Measurements from ENCODE around the gene SPRED2. TPM values are rescaled to one million over a fixed set of nuclear protein-coding genes. Genes with fewer than 3 reads are reported as not detected.
"Not testable (repeated sequence)": the region's sequence is repeated elsewhere in the genome, so short reads cannot be mapped to it uniquely, and the experiment has no call there.

SPRED2 gene
- total RNA-seq, 1 experiment from 2014 or later = 33.3 TPM

- CTCF ChIA-PET = no interaction called here
- Mint-ChIP-seq H3K9me3 (ENCODE audit: low read depth, unreplicated experiment) (no peaks in the 10 kb centered on the region), H3K27me3 (ENCODE audit: unreplicated experiment) (no peaks in the 10 kb centered on the region), H3K4me1 (ENCODE audit: low read depth, unreplicated experiment) (peaks cover 21% of the 10 kb centered on the region), H3K27ac (ENCODE audit: unreplicated experiment) (no peak overlapping the region), H3K4me3 (ENCODE audit: low read depth, unreplicated experiment) (no peak overlapping the region), H3K36me3 (ENCODE audit: insufficient read depth, unreplicated experiment) (peaks cover 20% of the 10 kb centered on the region)
- no peak for TF ChIP-seq CTCF (IDR thresholded peaks at IDR 0.05; ENCODE audit: unreplicated experiment)
- DNase-seq = no peak
- BruUV-seq (replicated peaks) = no TSS peak
- intact Hi-C loops (cut with micrococcal nuclease; ENCODE audit: unreplicated experiment) = no loop called here
These were observed 114.6 kb downstream of the SPRED2 start for GRCh38 chr2:65317841-65318240.

GRCh38 chr2:65317351-65317750 is 115.0 kb downstream of the SPRED2 start:
- DNase-seq; intact Hi-C loops (cut with micrococcal nuclease; ENCODE audit: unreplicated experiment); H3K27me3 Mint-ChIP-seq (ENCODE audit: unreplicated experiment); H3K9me3 Mint-ChIP-seq (ENCODE audit: low read depth, unreplicated experiment); CTCF ChIA-PET; BruUV-seq (replicated peaks); H3K27ac Mint-ChIP-seq (ENCODE audit: unreplicated experiment); H3K4me3 Mint-ChIP-seq (ENCODE audit: low read depth, unreplicated experiment): not testable (repeated sequence)
- Mint-ChIP-seq H3K4me1 (ENCODE audit: low read depth, unreplicated experiment) (peaks cover 21% of the 10 kb centered on the region), H3K36me3 (ENCODE audit: insufficient read depth, unreplicated experiment) (peaks cover 20% of the 10 kb centered on the region)

GRCh38 chr2:65316072-65316471 is 116.3 kb downstream of the SPRED2 start:
- Mint-ChIP-seq H3K4me1 (ENCODE audit: low read depth, unreplicated experiment) (peaks cover 20% of the 10 kb centered on the region), H3K27ac (ENCODE audit: unreplicated experiment) (no peak overlapping the region), H3K4me3 (ENCODE audit: low read depth, unreplicated experiment) (no peak overlapping the region), H3K27me3 (ENCODE audit: unreplicated experiment) (no peaks in the 10 kb centered on the region), H3K9me3 (ENCODE audit: low read depth, unreplicated experiment) (no peaks in the 10 kb centered on the region), H3K36me3 (ENCODE audit: insufficient read depth, unreplicated experiment) (peaks cover 20% of the 10 kb centered on the region)
- intact Hi-C loops (cut with micrococcal nuclease; ENCODE audit: unreplicated experiment) = no loop called here
- TF ChIP-seq CTCF (IDR thresholded peaks at IDR 0.05; ENCODE audit: unreplicated experiment) = no peak
- BruUV-seq (replicated peaks) = no TSS peak
- CTCF ChIA-PET = no interaction called here
- no peak for DNase-seq

GRCh38 chr2:65314801-65315441 is 117.5 kb downstream of the SPRED2 start:
- TF ChIP-seq CTCF (IDR thresholded peaks at IDR 0.05; ENCODE audit: unreplicated experiment) = no peak
- no peak overlapping the region for H3K27ac Mint-ChIP-seq (ENCODE audit: unreplicated experiment)
- peaks cover 10% of the 10 kb centered on the region for H3K4me1 Mint-ChIP-seq (ENCODE audit: low read depth, unreplicated experiment)
- H3K27me3 Mint-ChIP-seq (ENCODE audit: unreplicated experiment) = no peaks in the 10 kb centered on the region
- H3K36me3 Mint-ChIP-seq (ENCODE audit: insufficient read depth, unreplicated experiment) = peaks cover 16% of the 10 kb centered on the region
- CTCF ChIA-PET = no interaction called here
- no peaks in the 10 kb centered on the region for H3K9me3 Mint-ChIP-seq (ENCODE audit: low read depth, unreplicated experiment)
- DNase-seq = no peak
- BruUV-seq (replicated peaks) = no TSS peak
- H3K4me3 Mint-ChIP-seq (ENCODE audit: low read depth, unreplicated experiment) = no peak overlapping the region
- intact Hi-C loops (cut with micrococcal nuclease; ENCODE audit: unreplicated experiment) = no loop called here

GRCh38 chr2:65313954-65314256 is 118.5 kb downstream of the SPRED2 start:
- CTCF ChIA-PET = no interaction called here
- Mint-ChIP-seq H3K4me3 (ENCODE audit: low read depth, unreplicated experiment) (no peak overlapping the region), H3K27me3 (ENCODE audit: unreplicated experiment) (no peaks in the 10 kb centered on the region), H3K4me1 (ENCODE audit: low read depth, unreplicated experiment) (no peaks in the 10 kb centered on the region), H3K27ac (ENCODE audit: unreplicated experiment) (no peak overlapping the region), H3K9me3 (ENCODE audit: low read depth, unreplicated experiment) (no peaks in the 10 kb centered on the region), H3K36me3 (ENCODE audit: insufficient read depth, unreplicated experiment) (peaks cover 11% of the 10 kb centered on the region)
- no peak for DNase-seq
- intact Hi-C loops (cut with micrococcal nuclease; ENCODE audit: unreplicated experiment) = no loop called here
- BruUV-seq (replicated peaks) = no TSS peak
- no peak for TF ChIP-seq CTCF (IDR thresholded peaks at IDR 0.05; ENCODE audit: unreplicated experiment)
